ENCODE results near the gene GLI3. TPM values are rescaled to one million over a fixed set of nuclear protein-coding genes. Genes with fewer than 3 reads are reported as not detected.

The GLI3 gene
- total and polyA plus RNA-seq, 10 donors, result 0.17 to 9.2 (median 1.8) TPM

GRCh38 chr7:42263971-42264370, 27.0 kb upstream of the GLI3 start:
- Histone ChIP-seq H3K36me3 (no peaks in the 10 kb centered on the region), H3K4me3 (no peak overlapping the region), H3K9me3 (no peaks in the 10 kb centered on the region), H3K4me1 (no peaks in the 10 kb centered on the region), H3K27me3 (replicated peaks in 1 of 7) (no peaks in the 10 kb centered on the region), H3K27ac (no peak overlapping the region)
- 83 to 93% (median 89%) methylated on average over 4 of the region's 4 CpGs for WGBS, 5 donors
- TF ChIP-seq CTCF (IDR thresholded peaks at IDR 0.05 in 8 of 11, conservative IDR thresholded peaks at IDR 0.05 in 3 of 11) (no peak), POLR2A (IDR thresholded peaks at IDR 0.05) (no peak), POLR2AphosphoS5 (IDR thresholded peaks at IDR 0.05) (no peak)
- no peak for DNase-seq
- intact Hi-C loops (cut with DNase I; ENCODE audit: low total_unique reads), result no loop called here

- no peaks in the 10 kb centered on the region for H3K9me3 ChIP-seq
- DNase-seq, result no peak
- H3K36me3 ChIP-seq, result no peaks in the 10 kb centered on the region
- no peak overlapping the region for H3K27ac ChIP-seq
- no peak for TF ChIP-seq POLR2AphosphoS5 (IDR thresholded peaks at IDR 0.05)
- TF ChIP-seq POLR2A (IDR thresholded peaks at IDR 0.05), result no peak
- no peak for TF ChIP-seq CTCF (IDR thresholded peaks at IDR 0.05 in 8 of 11, conservative IDR thresholded peaks at IDR 0.05 in 3 of 11)
- H3K4me1 ChIP-seq, result no peaks in the 10 kb centered on the region
- intact Hi-C loops (cut with DNase I; ENCODE audit: low total_unique reads), result no loop called here
- WGBS, 5 donors, result 82 to 91% (median 87%) methylated on average over 7 of the region's 7 CpGs
- H3K27me3 ChIP-seq (replicated peaks in 1 of 7), result no peaks in the 10 kb centered on the region
- no peak overlapping the region for H3K4me3 ChIP-seq
Measured at GRCh38 chr7:42262964-42263363, 26.0 kb upstream of the GLI3 start.

GRCh38 chr7:42254217-42254616, 17.2 kb upstream of the GLI3 start:
- no peaks in the 10 kb centered on the region for H3K36me3 ChIP-seq
- H3K4me3 ChIP-seq, result no peak overlapping the region
- 83 to 93% (median 85%) methylated on average over 5 of the region's 5 CpGs for WGBS, 5 donors
- no peak overlapping the region for H3K27ac ChIP-seq
- no peak for TF ChIP-seq POLR2A (IDR thresholded peaks at IDR 0.05)
- no peak for TF ChIP-seq POLR2AphosphoS5 (IDR thresholded peaks at IDR 0.05)
- TF ChIP-seq CTCF (IDR thresholded peaks at IDR 0.05 in 8 of 11, conservative IDR thresholded peaks at IDR 0.05 in 3 of 11), result no peak
- intact Hi-C loops (cut with DNase I; ENCODE audit: low total_unique reads), result no loop called here
- no peaks in the 10 kb centered on the region for H3K4me1 ChIP-seq
- H3K27me3 ChIP-seq (replicated peaks in 1 of 7), result no peaks in the 10 kb centered on the region
- H3K9me3 ChIP-seq, result no peaks in the 10 kb centered on the region
- no peak for DNase-seq

GRCh38 chr7:42253316-42253715, 16.3 kb upstream of the GLI3 start:
- Histone ChIP-seq H3K9me3 (no peaks in the 10 kb centered on the region), H3K27me3 (replicated peaks in 1 of 7) (no peaks in the 10 kb centered on the region), H3K27ac (no peak overlapping the region), H3K4me3 (no peak overlapping the region), H3K4me1 (no peaks in the 10 kb centered on the region), H3K36me3 (no peaks in the 10 kb centered on the region)
- intact Hi-C loops (cut with DNase I; ENCODE audit: low total_unique reads), result no loop called here
- TF ChIP-seq CTCF (IDR thresholded peaks at IDR 0.05 in 8 of 11, conservative IDR thresholded peaks at IDR 0.05 in 3 of 11) (no peak), POLR2AphosphoS5 (IDR thresholded peaks at IDR 0.05) (no peak), POLR2A (IDR thresholded peaks at IDR 0.05) (no peak)
- DNase-seq, result no peak
- 75 to 100% (median 87%) methylated on average over 1 to 3 of the region's 3 CpGs for WGBS, 5 donors

All from spleen (tissue), 11 donors.